GM12892 (cell line): Measurements from ENCODE around the gene MACC1.

Source experiments
- POLR2A ChIP-seq: IDR thresholded peaks from 2 replicates; pipeline ENCODE4 v1.6.1; 2011; ENCODE audit warnings: low read depth, low read length, control low read depth
- POLR2AphosphoS5 ChIP-seq: IDR thresholded peaks from 2 replicates; pipeline ENCODE4 v1.6.1; 2011; ENCODE audit warnings: low read depth, low read length, control low read depth

DNA sequence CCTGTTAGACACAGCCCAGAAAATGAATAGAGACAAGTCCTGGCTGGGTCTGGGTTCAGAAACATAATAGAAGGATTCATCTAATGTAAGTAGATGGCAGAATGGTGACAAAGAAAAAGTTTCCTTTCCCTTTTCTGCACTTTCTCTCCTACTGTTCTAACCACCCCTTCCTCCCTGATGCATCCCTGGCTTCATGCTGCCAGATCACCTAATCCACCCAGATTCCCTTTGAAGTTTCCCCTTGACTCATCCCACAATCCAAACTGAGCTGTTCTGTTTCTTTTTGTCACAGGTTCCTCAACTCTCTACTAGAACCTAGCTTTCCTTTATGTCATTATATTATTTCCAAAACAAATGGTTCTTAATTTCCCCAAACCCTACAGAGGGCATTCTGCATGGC, 1.1 kb upstream of the MACC1 start:
- TF ChIP-seq POLR2A = no peak
- no peak for TF ChIP-seq POLR2AphosphoS5
